Astrocyte of the cerebellum (primary cell): Measurements from ENCODE around the gene RAB3A.

Source experiments
- DNase-seq: peaks from one replicate; pipeline ENCODE4 v3.0.0-alpha.2; 2011; ENCODE audit warnings: low read depth
- H3K4me3 ChIP-seq: 2 replicates; pipeline ENCODE4 v1.5.1; 2011; ENCODE audit warnings: mild to moderate bottlenecking, low read depth, low read length, moderate library complexity
- in situ Hi-C: cut with HindIII; loops from 2 replicates; pipeline ENCODE4 v1.10.0; 2017; ENCODE audit warnings: low sequenced_read_pairs
- TF ChIP-seq, protein P1 (sequence below): IDR thresholded peaks from 2 replicates; pipeline ENCODE4 v1.5.1; 2012; ENCODE audit warnings: low read length, low read depth, moderate library complexity, mild to moderate bottlenecking; ENCODE audit errors: missing control alignments

The RAB3A gene

DNA sequence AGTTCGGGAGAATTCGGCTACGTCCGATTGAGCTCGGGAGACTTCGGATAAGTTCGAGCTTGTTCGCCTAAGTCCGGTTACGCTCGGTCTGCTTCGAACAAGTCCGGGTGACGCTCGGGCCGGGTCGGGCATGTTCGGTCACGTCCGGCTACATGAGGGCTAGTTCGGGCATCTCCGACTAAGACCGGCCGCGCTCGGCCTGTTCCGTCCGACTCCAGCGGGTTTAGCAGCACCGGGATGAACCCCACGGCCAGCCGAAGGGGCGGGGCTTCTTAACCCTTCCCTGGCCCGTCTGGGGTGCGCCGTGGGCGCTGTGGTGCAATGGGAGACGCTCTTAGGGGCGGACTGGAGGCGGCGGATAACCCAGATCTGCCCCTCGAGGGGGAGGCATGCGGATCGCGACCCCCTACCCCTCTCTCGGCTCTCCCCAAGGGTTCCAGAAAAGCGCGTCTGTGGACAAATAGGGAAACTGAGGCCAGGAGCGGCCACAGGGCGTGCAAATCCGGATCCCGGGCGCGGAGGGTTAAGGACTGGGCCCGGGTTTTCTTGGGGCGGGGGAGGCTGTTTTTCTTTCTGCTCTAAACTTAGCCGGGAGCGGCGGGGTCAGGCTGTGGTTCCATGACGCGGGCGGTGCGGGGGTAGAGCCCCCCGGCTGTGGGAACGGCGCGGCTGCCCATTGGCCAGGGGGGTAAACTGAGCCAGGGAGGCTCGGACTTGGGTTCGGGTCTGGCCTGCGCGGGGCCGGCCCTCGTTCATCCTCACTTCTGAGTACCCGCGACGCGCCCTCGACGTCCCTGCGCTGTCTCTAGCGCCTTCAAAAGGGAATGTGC, 20.9 kb upstream of the RAB3A start:
- DNase-seq, result peak; percentile 99
- peak overlapping the region; percentile 25 for H3K4me3 ChIP-seq
- in situ Hi-C loops, result no loop called here
- TF ChIP-seq, protein P1, sequence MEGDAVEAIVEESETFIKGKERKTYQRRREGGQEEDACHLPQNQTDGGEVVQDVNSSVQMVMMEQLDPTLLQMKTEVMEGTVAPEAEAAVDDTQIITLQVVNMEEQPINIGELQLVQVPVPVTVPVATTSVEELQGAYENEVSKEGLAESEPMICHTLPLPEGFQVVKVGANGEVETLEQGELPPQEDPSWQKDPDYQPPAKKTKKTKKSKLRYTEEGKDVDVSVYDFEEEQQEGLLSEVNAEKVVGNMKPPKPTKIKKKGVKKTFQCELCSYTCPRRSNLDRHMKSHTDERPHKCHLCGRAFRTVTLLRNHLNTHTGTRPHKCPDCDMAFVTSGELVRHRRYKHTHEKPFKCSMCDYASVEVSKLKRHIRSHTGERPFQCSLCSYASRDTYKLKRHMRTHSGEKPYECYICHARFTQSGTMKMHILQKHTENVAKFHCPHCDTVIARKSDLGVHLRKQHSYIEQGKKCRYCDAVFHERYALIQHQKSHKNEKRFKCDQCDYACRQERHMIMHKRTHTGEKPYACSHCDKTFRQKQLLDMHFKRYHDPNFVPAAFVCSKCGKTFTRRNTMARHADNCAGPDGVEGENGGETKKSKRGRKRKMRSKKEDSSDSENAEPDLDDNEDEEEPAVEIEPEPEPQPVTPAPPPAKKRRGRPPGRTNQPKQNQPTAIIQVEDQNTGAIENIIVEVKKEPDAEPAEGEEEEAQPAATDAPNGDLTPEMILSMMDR, result no peak

DNA sequence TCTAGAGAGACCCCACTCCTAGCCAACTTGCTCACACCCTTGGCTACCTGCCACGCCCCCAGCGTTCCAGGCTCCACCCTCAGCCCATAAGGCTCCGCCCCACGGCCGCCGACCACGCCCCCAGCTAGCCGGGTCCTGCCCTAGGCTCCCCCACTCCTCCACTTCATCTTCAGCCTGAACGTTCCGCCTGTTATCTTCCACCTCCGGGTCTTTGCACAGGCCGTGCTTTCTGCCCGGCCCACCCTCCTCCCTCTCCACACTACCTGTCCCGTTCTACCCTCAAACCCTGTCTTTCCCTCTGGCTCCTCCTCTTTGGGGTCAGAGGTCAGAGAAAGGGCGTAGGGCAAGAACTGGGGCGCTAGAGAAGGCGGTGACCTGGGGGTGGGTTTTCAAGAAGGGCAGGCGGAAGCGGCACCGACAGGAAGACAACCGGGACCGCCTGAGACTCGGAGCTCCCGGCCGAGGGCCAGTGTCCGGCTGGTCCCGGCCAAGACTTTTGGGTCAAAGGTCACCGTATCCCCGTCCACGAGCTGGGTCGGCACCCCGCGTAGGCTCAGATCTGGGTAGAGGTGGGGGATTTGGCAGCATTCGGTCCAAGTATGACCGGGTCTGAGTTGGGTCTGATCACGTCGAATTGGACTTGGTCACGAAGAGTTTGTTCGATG, 20.1 kb upstream of the RAB3A start:
- peak overlapping the region; percentile 25 for H3K4me3 ChIP-seq
- TF ChIP-seq, protein P1, result no peak
- DNase-seq, result no peak
- in situ Hi-C loops, result no loop called here

DNA sequence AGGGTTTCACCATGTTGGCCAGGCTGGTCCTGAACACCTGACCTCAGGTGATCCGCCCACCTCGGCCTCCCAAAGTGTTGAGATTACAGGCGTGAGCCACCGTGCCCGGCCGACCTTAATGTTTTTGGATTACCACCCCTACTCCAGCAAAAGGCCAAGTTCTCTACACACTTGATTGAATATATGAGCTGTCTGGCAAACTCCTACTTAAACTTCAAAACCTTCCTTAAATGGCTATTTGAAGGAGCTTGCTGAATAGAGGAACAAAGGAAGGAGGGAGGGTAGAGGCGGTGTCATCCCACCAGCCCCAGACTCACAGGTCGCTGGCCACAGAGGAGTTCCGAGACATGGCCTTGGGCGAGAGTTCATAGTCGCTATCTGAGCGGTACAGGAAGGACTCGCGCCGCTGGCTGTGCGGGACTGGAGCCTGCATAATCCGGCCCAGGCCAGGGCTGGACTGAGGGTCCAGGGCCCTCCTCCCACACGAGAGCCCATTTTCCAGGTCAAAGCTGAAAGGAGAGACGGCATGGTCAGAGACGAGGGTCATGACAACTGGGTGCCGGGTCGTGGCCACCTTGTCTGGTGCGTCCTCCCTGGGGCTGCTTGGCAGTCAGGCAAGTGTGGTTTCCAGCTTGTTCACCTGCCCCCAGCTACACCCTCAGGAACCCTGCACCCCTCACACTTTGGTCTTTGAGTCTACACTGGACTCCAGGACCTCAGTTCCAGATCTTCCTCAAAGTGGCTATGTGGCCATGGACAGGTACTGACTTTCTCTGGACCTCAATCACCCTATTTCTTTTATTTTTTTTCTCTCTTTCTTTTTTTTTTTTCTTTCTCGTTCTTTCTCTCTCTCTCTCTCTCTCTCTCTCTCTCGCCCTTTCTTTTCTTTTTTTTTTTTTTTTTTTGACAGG, 18.2 kb upstream of the RAB3A start:
- DNase-seq, result no peak
- in situ Hi-C loops, result no loop called here
- H3K4me3 ChIP-seq, result no peak overlapping the region
- TF ChIP-seq, protein P1, result no peak

DNA sequence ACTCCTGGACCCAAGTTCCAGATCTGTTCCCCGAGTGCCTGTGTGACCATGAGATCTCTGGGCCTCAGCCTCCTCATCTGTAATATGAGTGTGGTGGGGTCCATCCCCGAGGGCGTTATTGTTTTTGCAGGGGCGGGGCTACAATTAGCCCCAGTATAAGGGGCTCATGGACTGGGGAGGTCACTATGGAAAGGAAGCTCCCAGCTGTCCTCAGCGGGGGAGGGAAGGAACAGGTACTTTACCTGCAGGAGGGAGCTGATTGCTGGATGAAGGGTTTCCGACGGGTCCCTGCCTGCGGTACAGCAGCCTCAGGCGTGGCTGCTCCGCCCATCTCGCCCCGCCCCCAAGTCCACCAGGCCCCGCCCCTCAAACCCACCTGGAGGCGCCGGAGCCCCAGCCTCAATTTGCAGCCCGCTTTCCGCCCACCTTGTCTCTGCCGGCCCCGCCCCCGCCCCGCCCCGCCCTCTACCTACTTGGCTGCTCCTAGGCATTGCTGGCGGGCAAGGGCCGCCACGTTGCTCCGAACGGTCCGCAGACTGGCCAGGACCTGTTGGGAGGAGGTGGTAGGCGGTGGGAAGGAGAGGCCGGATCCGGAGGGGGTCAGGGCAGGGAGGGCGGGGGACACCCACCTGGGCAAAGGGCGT, 16.9 kb upstream of the RAB3A start:
- TF ChIP-seq, protein P1, result no peak
- DNase-seq, result no peak
- no peak overlapping the region for H3K4me3 ChIP-seq
- in situ Hi-C loops, result no loop called here

DNA sequence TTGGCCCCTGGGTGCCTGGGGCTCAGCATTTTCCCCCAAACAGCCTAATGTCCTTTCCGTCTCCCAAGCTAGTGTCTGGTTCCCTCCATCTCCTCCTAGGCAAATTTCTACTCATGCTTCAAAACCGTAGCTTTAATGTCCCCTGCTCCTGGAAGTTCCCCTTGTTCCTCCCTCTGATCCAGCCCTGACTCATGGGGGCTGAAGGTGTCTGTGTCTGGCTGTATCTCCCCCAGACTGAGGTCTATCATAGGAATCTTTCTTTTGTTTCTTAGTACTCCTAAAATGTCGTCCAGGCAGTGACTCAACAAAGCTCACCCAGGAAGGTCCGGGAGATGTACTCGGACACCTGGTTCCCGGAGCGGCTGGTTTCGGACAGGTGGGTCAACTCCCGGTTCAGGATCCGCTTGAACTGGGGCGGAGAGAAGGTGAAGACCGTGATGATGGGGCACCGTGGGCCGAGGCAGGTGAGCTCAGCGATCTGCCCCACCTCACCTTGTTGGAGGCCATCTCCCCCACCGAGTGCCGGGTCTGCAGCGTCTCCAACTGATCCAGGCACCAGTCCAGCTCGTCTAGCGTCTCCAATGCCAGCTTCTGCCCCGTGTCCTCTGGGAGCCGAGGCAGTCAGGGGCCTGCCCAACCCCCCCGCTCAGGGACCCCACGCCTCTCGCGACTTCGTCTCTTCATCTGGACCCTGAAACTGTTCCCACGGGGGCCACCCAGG, 16.2 kb upstream of the RAB3A start:
- H3K4me3 ChIP-seq, result no peak overlapping the region
- DNase-seq, result no peak
- in situ Hi-C loops, result no loop called here
- TF ChIP-seq, protein P1, result no peak
